GM18526 (cell line): ENCODE measurements around the gene TDO2.

Source experiments
- POLR2A ChIP-seq: IDR thresholded peaks from 3 replicates; pipeline ENCODE4 v1.6.1; 2011; ENCODE audit not compliant: insufficient read length; ENCODE audit errors: extremely low read depth

Gene TDO2

GRCh38 chr4:155941085-155941790 is 37.7 kb downstream of the TDO2 start:
- no peak for TF ChIP-seq POLR2A

- no peak for TF ChIP-seq POLR2A
Measured at GRCh38 chr4:155941820-155942219, 38.3 kb downstream of the TDO2 start.

- TF ChIP-seq POLR2A, result no peak
Measured at GRCh38 chr4:155943605-155944291, 40.3 kb downstream of the TDO2 start.

GRCh38 chr4:155944516-155944915 is 41.0 kb downstream of the TDO2 start:
- TF ChIP-seq POLR2A, result no peak

- no peak for TF ChIP-seq POLR2A
Measured at GRCh38 chr4:155946486-155946885, 43.0 kb downstream of the TDO2 start.

GRCh38 chr4:155948541-155948940 is 45.0 kb downstream of the TDO2 start:
- TF ChIP-seq POLR2A, result no peak

- no peak for TF ChIP-seq POLR2A
Measured at GRCh38 chr4:155950461-155950860, 47.0 kb downstream of the TDO2 start.

GRCh38 chr4:155952501-155952901 is 49.0 kb downstream of the TDO2 start:
- TF ChIP-seq POLR2A, result no peak

GRCh38 chr4:155953151-155954117 is 49.9 kb downstream of the TDO2 start, which contains the start of gene CTSO:
Gene CTSO, minus strand, starts transcription at chr4:155953866. Its CDS starts 19 bp downstream, at chr4:155953847.
- TF ChIP-seq POLR2A, result peak; percentile 89

GRCh38 chr4:155954118-155954685 is 50.7 kb downstream of the TDO2 start:
- TF ChIP-seq POLR2A, result no peak

- TF ChIP-seq POLR2A, result no peak
Measured at GRCh38 chr4:155954939-155955338, 51.4 kb downstream of the TDO2 start.

GRCh38 chr4:155956461-155956860 is 53.0 kb downstream of the TDO2 start:
- no peak for TF ChIP-seq POLR2A

GRCh38 chr4:155959417-155959816 is 55.9 kb downstream of the TDO2 start:
- no peak for TF ChIP-seq POLR2A

- TF ChIP-seq POLR2A, result no peak
Measured at GRCh38 chr4:155960522-155960921, 57.0 kb downstream of the TDO2 start.

- no peak for TF ChIP-seq POLR2A
Measured at GRCh38 chr4:155961575-155961974, 58.1 kb downstream of the TDO2 start.

GRCh38 chr4:155962767-155963166 is 59.3 kb downstream of the TDO2 start:
- no peak for TF ChIP-seq POLR2A
